ENCODE results near the gene FOXP1.

Gene FOXP1

DNA sequence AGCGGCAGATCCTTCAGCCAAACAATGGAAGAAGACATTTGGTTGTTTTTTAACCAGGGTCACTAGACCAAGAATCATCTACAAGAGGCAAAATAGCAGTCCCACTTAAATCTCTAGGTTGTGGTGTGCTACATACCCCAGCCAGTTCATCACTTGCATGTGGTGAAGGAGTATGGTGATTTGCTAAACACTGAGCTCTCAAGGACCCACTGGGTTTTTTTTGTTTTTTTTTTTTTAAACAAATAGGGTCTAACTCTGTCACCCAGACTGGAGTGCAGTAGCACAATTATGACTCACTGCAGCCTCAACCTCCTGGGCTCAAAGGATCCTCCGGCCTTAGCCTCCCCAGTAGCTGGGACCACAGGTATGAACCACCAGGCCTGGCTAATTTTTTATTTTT, 508.0 kb downstream of the FOXP1 start:
- no peak for FAIRE-seq
- no peak for DNase-seq (ENCODE audit: insufficient read length, low spot score)

DNA sequence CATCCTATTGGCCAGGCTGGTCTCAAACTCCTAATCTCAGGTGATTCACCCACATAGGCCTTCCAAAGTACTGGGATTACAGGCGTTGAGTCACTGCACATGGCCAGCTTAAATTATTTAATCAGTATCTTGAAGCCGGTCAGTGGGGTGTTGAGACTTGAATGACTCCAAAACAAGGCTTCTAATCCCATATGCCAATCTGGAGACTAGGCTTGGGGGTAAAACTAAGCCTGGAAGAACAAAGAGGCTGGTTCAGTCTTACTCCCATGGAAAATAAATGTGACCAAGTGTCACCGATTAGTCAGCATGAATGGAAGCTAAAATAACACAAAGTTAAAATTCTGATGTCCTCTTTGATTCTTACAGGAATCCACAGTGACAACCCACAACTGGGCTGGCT, 509.1 kb downstream of the FOXP1 start:
- FAIRE-seq (no peak), DNase-seq (ENCODE audit: insufficient read length, low spot score) (no peak)

DNA sequence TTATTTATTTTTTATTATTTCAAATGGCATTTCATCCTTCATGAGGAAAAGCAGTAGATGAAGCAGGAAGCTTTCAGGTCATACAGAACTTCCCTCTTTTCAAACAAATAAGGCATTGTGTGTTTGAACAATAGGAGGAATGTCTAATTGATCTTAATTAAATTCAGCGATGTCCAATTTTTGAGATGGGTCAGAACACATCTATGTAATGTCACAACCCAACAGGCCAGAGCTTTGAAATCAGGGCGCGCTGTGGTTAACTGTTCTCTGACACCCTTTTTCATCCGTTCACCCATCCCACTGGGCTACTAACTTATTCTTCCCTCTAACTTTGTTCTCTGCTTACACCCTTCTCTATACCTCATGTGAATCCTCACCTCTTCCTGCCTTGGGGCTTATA, 510.5 kb downstream of the FOXP1 start:
- DNase-seq (ENCODE audit: insufficient read length, low spot score), result no peak
- FAIRE-seq, result no peak

DNA sequence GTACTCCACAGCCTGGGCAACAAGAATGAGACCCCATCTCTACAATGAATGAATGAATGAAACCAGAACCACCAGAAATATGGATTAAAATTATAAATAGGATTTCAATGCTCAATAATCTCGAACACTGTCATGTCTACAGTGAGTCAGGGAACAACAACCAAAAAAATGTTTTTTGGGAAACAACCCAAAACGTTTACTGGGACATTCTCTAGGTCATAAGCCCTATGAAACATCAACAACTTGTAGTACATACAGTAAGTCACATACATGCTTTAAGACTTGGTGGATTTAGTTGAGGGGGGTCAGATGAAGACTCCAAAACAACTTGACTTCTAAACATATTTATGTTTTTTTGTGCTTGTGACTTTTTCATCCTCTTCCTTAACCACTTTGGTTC, 511.2 kb downstream of the FOXP1 start:
- DNase-seq (ENCODE audit: insufficient read length, low spot score) (no peak), FAIRE-seq (no peak)

DNA sequence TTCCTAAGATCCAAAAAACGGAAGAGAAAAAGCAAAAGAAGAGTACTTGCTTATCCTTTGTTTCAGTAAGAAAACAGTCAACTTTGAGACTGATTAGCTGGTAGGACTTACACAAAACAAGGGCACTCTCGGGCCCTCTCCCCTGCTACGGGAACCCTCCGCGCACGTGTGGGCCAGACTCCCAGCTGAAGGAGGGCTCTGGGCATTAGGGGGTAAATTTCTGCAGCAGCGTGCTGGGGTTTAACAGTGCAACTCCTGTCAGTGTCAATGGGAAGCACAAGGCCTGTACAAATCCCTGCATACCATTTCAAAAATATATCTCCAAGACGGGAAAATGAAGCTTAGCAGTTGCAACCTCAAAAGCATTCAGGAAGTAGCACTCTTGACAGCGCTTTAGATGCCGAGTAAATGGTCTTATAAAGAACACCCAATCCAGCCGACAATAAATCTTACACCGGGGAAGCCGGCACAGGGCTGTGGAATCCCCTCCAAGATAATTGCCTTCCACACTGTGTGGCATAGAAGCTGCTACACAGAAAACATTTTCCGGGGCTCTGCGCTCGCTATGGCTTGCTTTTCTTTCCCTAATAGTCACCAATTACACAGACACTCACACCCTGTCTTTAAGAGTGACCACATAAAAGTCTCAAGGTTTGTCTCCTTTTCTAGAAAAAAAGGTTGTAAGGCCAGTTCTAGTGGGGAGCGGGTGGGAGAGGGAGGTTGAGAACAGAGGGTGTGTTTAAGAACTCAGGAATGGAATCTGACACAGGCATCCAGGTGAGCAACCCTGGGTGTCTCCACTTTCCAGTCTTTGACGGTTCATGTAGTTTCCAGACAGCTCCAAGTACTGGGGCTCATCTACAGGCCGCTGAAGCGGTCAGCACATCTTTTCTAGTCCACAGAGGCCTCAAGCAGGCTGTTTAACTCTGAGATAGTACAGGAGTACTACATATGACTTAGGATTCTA, 512.7 kb downstream of the FOXP1 start:
- FAIRE-seq (no peak), DNase-seq (ENCODE audit: insufficient read length, low spot score) (no peak)

DNA sequence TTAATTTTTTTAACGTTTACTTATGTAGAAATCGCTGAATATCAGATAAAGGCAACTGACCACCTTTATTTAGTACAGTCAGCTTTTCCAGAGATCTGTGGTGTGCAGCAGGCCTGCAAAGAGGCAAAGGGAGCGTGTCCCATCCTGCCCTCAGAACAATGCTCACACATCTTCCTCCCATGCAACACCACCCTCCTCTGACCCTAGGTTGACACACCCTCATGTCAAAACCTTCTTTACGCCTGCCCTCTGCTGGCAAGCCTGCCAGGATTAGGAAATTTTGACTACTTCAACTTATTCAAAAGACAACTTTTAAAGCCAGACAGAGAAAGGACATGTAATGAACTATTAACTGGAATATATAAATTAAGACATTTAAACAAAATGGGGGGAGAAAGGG, 513.7 kb downstream of the FOXP1 start:
- no peak for DNase-seq (ENCODE audit: insufficient read length, low spot score)
- FAIRE-seq, result no peak

DNA sequence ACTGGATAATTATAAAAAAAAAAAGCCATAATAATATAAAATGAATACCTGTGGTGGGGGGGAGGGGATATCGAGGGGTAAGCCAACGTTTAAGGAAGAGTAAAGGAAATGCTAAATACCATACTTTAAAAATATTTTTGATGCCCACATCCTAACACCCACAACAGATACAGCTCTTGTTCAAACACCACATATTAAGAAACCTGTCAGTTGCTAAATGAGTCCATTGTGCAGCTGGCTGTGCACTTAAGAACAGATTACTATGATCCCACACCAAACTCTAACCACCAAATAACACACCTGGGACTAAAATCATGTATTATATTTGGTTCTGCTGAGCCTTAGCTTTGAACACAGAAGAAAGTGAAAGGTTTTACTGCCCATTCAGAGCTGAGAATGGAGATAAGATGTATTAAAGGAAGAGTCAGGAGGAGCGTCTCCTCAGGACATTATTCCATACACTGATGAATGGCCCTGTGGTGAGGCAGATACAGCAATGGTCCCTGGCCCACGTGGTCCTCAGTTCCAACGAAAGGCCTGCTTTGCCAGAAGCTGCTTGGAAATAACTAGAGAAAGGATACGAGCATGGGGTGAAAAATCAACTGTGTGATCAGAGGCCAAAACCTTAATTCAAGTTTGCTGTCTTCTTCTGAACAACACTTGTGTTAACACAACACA, 515.4 kb downstream of the FOXP1 start:
- DNase-seq (ENCODE audit: insufficient read length, low spot score), result no peak

DNA sequence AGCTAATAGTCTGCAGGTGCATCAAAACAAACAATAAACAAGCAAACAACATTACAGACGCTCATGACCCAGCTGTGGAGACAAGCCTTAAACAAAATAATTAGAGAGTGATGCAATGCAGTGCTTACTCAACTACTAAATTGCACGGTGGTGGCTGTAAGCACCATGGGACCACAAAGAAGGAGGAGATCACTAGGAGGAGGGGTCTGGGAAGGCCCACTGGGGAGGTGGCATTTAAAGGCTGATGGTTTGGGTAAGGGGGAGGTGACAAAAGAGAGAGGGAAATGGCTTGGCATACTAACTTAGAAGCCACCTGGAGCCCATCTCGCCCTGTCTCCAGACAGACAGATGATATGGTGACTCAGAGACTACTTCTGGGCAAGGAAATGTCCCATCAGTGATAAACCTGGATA, 516.7 kb downstream of the FOXP1 start:
- FAIRE-seq (no peak), DNase-seq (ENCODE audit: insufficient read length, low spot score) (no peak)

More for the DNA sequence above, 515.4 kb downstream of the FOXP1 start:
- no peak for FAIRE-seq

DNA sequence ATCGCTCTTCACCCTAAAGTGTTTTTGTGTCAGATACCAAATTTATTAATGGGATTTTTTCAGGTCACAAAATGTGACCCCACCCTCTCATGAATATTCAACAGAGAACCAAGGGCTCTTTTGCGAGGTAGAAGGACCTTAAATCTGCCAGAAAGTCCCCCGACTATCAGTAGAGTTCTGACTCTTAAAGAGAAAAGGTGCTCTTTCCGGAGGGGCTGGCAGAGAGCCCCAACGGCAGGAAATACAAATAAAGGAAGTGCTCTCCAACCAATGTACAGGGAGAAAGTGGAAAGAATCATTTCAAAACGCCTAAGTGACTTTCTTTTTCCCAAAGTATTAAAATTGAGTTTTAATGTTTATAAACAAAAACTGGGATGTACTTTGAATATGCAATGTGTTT, 517.2 kb downstream of the FOXP1 start:
- FAIRE-seq (no peak), DNase-seq (ENCODE audit: insufficient read length, low spot score) (no peak)

DNA sequence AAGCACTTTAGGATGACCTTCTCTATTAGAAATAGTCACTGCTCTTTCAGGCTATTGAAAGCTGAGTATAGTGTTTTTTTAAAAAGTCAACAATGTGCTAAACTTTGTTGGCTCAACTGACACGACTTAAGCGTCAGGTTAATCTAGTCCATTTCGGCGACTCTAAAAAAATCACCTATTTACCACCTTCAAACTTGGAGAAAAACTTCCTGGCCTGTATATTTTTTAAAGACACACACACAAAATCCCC, 517.8 kb downstream of the FOXP1 start:
- DNase-seq (ENCODE audit: insufficient read length, low spot score) (no peak), FAIRE-seq (no peak)

DNA sequence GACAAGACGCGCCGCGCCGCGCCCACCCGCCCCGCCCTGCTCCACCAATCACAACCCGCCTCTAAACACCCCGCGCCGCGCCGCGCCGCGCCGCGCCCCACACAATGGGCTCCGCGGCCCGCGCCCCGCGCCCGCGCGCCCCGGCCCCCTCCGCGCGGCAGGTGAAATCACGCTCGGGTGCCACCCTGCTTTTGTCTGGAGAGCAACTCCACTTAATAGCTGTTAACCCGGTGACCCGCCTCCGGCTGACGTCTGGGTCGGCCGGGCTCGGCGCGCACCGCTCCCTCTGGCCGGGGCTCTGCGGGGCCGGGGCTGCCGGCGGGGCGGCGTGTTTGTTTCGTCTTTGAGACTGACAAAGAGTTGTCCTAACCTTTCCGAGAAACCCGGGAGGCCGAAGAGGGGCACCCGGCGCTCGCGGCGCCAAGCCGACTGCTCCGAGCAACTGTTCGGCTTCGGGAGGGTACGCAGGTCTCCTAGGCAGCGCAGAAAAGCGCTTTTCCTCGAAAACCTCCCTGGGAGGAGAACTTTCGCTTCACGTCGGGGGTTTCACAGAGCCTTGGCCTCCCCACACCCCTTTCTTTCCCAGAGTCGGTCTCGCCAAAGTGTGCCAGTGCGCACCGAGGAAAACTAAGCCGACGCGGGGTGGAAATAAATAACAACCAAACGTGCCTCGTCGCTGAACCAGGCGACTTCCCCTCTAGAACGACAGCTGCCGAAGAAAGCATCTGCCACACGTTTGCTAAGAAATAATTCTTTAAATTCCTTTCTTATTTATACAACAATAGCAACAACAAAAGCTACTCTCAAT, 518.4 kb downstream of the FOXP1 start:
- DNase-seq (ENCODE audit: insufficient read length, low spot score) (no peak), FAIRE-seq (no peak)

DNA sequence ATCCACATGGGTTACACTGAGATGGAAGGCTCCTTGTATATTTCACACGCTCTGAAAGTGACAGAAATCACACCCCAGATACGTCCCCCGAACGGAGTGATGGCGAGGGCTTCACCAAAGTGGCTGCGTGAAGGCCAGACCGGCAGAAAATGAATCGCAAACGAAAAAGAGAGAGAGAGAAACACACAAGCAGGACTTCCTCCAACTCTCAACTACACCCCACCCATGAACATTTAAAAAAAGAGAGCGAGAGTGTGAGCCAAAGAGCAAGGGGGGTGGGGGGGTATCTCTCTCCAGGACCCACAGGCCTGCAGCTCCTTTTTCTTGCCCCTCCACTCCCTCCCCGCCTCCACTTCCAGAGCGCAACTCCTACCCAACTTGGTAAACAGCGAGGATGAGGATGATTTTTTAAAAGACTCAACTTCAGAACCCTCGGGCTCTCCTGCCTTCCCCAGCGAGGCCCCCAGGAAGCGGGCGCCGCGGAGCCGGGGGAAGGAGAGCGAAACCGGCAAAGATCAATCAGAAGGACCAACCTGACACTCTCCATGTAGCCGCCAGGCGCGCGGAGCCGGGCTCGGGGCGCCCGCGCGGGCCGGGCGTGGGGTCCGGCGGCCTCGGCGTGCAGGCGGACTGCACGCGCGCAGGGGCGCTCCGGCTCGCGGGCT, 519.1 kb downstream of the FOXP1 start:
- DNase-seq (ENCODE audit: insufficient read length, low spot score) (peak; percentile 40), FAIRE-seq (peak; percentile 31)

DNA sequence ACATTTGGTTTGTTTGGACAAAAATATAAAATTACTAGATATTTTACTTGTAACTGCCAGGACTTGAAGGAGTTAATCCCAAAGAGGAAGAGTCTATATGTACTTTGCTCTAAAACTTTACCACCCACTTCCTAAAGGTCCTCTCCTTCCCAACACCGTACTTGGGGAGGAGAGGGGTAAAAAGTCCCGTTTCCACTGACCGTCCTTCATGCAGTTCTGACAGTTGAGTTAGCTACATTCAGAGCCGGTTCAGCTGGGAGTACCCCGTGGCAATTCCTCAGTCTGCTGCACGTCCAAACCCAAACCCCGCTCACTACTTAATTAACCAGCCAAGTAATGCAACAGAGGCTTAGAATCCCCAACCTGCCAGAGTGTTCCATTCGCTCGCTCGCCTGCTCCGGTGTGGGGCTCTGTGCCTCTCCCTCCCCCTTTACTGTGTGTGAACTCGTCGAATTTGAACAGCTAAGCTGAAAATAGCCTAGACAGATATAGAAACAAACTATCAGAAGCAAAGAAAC, 519.7 kb downstream of the FOXP1 start:
- FAIRE-seq (no peak), DNase-seq (ENCODE audit: insufficient read length, low spot score) (no peak)

DNA sequence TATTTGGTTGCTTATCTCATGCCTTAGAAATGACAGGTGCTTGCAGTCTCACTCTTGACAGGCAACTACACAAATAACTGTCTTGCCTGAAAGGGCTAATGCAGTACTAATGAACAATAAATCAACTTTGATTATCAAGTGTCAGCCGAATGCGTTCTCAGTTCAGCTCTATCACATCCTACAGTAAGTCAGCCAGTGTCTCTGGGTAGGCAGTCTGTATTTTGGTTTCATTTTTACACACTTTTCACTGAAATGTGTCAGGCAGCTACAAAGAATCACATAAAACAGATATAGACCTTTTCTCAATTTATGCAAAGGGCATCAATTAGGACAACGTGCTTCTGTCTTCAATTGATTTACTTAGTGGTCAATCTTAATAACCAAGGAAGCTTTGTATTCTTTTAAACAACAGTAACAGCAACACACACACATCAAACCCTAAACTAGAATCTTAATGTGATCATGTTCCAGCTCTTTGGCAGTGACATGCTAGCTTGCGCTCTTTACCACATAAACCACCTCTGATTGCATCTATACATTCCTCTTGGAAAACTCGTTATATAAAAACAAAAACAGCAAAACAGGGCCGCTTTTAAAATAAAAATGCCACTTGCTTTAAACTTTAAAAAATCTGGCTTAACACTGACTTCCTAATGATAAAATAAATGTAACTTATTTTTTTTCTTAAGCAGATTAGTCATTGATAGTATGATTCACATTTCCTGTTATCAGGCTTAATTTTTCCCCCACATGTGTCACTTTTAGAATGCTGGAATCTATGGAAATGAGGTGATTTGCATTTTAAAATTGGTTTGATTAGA, 520.4 kb downstream of the FOXP1 start:
- DNase-seq (ENCODE audit: insufficient read length, low spot score), result peak; percentile 21
- peak; percentile 54 for FAIRE-seq

DNA sequence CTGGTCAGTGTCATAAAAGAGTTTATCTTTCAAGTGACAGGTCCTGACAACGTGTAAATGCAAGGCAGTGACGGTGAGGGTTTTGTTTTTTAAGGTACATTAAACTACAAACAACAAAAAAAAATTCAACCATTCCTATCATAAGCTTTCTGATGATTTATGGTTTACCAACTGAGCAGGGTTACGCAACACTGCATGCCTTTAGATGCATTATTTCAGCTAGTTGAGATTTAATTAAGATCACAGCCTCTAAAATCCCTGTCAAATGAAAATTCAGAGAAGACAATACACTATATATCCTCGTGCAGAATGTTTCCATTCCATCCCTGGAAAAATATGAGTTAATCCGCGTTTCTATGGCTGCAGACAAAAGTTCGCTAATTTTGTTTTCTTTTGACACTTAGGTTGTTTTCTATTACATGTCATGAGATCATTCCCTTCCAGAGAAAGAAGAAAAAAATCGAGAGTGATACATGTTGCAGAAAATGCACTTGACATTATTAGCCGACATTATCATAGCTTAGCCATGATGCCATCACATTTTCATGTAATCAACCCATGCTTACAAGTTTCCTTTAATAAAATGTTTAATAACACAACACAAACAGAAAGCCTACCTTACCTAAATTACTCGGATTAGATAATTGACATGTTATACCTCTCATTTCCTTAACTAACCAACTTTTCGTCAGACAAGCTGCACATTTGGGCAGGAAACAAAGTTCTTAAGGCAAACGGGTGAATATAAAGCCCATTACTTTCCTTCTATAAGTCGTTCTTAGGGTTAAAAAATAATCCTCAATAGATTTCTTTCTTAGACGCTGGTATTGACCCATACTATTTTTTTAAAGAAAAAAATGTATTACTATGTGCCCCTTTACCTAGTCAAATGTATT, 521.2 kb downstream of the FOXP1 start:
- DNase-seq (ENCODE audit: insufficient read length, low spot score) (no peak), FAIRE-seq (peak; percentile 70)

DNA sequence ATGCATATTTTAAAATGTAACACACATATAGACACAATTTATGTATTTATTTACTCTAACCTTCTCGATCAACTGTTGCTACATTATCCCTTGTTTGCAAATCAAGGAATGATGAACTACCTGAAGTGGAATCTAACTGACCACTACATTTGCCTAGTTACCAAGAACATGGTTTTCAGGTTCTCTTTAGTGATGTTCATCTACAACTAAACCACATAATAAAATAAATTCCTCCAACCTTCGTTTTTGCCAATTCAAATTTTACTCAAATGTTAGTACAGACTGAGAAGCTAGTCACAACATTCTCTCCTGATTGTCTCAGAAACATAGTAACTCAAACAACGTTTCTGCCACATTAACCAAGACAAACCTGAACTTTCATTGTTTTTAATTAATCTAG, 521.9 kb downstream of the FOXP1 start:
- DNase-seq (ENCODE audit: insufficient read length, low spot score) (no peak), FAIRE-seq (no peak)

DNA sequence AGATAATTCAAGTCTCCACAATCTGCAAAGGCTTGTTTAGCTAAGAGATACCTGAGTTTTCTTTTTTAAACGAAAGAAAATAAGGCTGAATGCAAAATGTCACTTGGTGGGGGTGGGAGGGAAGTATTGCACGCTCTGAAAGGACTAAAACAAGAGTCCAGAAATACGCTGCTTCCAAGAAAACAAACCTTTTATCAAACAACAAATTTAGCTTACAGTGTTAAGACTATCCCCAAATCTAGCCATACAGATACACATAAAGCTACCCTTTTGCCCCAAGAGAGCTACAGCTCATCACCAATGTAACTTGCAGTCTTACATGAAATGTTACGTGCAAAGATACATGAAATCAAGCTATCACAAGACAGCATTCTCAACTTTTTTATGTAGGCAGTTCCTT, 522.5 kb downstream of the FOXP1 start:
- DNase-seq (ENCODE audit: insufficient read length, low spot score) (no peak), FAIRE-seq (no peak)

DNA sequence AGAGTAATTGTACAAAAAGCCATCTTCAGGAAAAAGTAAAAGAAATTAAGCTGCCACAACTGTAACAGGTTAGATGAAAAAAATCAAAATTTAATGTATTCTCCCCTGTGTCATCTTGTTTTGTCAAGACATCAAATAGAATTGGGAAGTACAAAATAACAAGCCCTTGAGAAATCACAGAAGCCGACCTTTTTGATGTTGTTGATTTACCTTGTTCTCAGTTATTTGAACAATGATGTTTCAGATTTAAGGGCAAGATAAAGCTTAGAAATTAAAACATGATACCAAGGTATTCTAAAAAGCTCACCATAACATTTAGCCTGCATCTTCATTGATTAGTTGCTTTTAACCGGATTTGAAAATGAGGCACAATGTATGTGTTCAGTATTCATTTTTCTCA, 523.0 kb downstream of the FOXP1 start:
- FAIRE-seq (no peak), DNase-seq (ENCODE audit: insufficient read length, low spot score) (no peak)

DNA sequence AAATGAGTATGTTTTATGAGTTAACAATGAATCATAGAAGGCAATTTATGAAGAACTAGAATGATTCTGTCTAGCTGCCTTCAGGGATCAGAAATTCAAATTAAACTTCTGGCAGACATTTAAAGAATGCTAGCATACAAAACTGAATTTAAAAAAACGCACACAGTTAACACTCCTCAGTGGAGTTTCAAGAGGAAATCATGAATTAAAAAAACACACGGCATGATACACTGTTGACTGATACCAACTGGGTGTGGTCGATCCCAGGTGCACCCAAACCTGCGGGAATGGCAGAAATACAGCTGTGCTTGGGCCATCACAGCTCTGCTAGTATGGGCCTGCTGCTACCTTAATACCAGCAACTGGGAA, 526.0 kb downstream of the FOXP1 start:
- DNase-seq (ENCODE audit: insufficient read length, low spot score) (no peak), FAIRE-seq (no peak)

All from GM19239 (cell line).